Measurements from ENCODE around the gene OR2K2.

Gene OR2K2

DNA sequence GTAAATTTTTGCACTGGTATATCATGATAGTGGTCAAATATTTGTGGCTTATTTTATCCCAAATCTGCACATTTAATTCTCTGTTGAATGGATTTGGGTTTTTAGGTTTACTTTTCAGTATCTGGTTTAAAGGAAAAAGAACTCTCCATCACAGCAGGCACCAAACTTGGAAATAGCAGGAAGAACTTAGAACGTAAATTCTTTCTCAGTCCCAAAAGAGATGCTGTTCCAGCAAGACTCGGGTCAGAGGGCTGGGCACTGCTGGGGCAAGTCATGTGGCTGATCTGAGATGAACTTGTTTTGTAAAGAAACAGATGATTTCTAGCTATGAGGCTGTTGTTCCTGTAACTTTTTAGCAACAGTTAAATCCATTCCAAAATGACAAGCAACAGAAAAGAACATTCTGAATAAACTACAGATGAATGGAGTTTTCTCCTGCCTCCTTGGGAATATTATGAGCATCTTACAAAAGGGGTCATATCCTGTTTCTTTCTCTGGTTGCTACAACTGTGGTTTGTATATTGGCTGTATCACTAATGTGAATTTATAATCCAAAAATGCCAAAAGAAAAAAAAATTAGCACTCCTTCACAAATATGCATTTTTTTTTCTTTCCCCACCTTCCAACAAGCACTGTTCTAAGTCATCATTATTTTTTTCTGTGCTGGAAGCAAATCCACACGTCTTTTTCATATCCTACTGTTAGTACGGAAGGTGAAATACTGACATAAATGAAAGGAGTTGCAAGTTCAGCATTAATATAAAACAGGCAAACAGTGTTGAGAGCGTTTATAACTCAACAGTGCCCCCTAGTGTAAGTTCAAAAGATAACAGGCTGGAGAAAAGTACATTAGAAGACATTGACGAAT, 31.1 kb downstream of the OR2K2 start:
- peak; percentile 86 for DNase-seq (ENCODE audit: low read depth)
- no peak overlapping the region for H3K4me3 ChIP-seq (ENCODE audit: control insufficient read depth, low read depth, low read length)
- TF ChIP-seq, protein P1, sequence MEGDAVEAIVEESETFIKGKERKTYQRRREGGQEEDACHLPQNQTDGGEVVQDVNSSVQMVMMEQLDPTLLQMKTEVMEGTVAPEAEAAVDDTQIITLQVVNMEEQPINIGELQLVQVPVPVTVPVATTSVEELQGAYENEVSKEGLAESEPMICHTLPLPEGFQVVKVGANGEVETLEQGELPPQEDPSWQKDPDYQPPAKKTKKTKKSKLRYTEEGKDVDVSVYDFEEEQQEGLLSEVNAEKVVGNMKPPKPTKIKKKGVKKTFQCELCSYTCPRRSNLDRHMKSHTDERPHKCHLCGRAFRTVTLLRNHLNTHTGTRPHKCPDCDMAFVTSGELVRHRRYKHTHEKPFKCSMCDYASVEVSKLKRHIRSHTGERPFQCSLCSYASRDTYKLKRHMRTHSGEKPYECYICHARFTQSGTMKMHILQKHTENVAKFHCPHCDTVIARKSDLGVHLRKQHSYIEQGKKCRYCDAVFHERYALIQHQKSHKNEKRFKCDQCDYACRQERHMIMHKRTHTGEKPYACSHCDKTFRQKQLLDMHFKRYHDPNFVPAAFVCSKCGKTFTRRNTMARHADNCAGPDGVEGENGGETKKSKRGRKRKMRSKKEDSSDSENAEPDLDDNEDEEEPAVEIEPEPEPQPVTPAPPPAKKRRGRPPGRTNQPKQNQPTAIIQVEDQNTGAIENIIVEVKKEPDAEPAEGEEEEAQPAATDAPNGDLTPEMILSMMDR (conservative IDR thresholded peaks at IDR 0.05; ENCODE audit: control insufficient read depth, insufficient read depth, low read depth, low read length) = peak; percentile 81

DNA sequence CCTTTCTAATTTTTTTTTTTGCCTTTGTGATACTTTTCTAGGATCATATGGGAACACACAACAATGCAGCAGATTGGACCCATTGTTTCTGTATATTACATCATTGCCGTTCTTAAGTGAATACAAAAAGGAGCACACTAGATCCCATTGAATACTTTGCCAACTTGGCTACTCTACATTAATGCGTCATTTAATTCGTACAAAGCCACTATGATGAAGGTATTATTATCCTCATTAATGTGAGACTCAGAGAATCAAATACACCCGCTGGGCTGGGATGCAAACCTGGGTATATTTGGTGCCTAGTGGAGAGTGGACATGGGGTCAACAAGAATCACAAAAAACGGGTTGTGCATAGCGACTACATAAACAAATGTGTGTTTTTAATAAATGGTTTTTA, 31.9 kb downstream of the OR2K2 start:
- peak; percentile 5 for DNase-seq (ENCODE audit: low read depth)
- H3K4me3 ChIP-seq (ENCODE audit: control insufficient read depth, low read depth, low read length) = no peak overlapping the region
- TF ChIP-seq, protein P1 (conservative IDR thresholded peaks at IDR 0.05; ENCODE audit: control insufficient read depth, insufficient read depth, low read depth, low read length) = no peak

DNA sequence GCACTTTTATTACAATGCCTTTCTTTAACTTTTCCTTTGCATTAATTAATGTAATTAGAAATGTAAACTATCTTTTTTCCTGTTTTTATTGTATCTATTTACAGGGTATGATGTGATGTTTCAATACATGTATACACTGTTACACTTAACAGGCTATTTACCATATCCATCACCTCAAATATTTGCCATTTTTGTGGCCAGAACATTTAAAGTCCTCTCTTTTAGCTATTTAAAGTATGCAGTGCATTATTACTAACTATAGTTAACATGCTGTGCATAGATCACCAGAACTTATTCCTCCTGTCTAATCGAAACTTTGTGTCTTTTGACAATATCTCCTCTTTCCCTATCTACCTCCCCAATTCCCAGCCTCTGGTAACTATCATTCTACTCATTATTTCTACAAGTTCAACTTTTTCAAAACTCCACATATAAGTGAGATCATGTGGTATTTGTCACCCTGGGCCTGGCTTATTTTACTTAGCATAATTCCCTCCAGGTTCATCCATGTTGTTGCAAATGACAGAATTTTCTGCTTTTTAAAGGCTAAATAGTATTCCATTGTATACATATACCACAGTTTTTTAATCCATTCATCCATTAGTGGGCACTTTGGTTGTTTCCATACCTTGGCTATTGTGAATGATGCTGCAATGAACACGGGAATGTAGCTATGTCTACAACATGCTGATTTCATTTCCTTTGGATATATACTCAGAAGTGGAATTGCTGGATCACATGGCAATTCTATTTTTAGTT, 32.8 kb downstream of the OR2K2 start:
- TF ChIP-seq, protein P1 (conservative IDR thresholded peaks at IDR 0.05; ENCODE audit: control insufficient read depth, insufficient read depth, low read depth, low read length) = no peak
- DNase-seq (ENCODE audit: low read depth) = no peak

DNA sequence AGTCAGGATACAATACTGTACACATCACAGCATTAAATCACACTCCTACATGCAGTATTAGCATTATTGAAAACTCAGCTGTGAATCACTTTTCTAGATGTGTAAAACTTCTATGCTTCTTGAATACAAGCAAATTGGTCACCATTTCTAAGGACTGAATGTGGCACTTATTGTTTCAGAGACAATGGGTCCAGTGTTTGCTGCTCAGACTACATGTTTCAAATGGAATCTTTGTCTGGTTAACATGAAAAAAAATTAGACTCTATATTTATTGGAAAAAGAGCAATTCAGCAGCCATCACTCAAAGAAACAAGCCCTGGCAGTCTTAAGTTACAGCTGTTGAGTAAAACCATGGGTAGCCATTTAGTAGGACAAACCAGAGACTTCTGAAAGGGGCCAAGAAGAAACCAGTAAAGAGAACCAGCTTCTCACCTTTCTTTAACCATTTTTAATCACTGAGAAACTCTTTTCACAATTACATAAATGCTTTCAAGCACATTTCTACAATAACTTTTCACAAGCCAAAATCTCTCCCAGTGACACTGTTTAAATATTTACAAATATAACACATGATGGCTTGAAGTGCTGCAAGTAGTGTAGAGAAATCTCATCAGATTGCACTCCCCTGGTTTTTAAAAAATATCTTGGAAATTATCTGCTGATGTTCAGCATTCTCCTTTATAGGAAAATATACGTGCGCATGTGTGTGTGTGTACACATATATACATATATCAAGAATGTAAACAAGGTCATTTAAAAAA, 35.2 kb downstream of the OR2K2 start:
- no peak for DNase-seq (ENCODE audit: low read depth)
- H3K4me3 ChIP-seq (ENCODE audit: control insufficient read depth, low read depth, low read length) = no peak overlapping the region
- TF ChIP-seq, protein P1 (conservative IDR thresholded peaks at IDR 0.05; ENCODE audit: control insufficient read depth, insufficient read depth, low read depth, low read length) = no peak

More for the DNA sequence above, 32.8 kb downstream of the OR2K2 start:
- H3K4me3 ChIP-seq (ENCODE audit: control insufficient read depth, low read depth, low read length) = no peak overlapping the region

DNA sequence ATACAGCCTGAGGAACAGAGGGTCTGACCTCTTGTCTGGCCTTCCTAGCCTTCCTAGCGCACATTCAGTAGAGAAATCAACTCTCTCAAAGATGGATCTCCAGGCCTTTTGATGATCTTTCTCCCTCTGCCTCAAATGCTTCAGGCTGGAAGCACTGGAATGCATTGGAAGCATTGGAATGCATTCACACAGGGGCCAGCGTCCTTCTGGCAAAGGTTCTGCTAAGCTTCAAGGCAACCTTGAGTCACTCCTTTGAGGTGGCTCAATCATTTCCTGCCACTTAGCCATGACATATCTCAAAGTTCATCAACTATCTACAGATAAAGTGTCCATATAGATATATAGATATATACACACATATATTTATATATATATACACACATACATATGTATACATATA, 42.9 kb downstream of the OR2K2 start:
- no peak overlapping the region for H3K4me3 ChIP-seq (ENCODE audit: control insufficient read depth, low read depth, low read length)
- peak; percentile 66 for DNase-seq (ENCODE audit: low read depth)
- TF ChIP-seq, protein P1 (conservative IDR thresholded peaks at IDR 0.05; ENCODE audit: control insufficient read depth, insufficient read depth, low read depth, low read length) = no peak

DNA sequence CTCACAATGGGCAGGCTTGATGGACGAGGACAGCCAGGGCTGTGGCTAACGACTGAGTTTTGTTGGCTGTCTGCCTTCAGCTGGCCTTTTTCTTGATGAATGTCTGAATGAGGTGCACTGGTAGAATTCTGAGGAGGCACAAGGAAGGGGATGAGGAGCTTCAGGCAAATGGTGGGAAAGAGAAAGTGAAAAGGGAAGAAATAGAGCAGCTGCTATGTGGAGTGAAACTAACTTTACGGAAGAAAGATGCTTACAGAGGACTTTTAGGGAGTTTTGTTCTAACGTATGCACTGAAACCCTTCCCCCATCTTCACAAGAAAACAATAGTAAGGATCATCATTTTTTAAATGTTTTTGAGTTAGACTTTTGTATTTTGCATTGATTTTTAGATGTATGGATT, 45.3 kb downstream of the OR2K2 start:
- DNase-seq (ENCODE audit: low read depth) = no peak
- TF ChIP-seq, protein P1 (conservative IDR thresholded peaks at IDR 0.05; ENCODE audit: control insufficient read depth, insufficient read depth, low read depth, low read length) = no peak

More for the DNA sequence above, 45.3 kb downstream of the OR2K2 start:
- no peak overlapping the region for H3K4me3 ChIP-seq (ENCODE audit: control insufficient read depth, low read depth, low read length)
